ENCODE data around the gene ZNF616.

The ZNF616 gene

GRCh38 chr19:52139252-52140031 is at the start of gene ZNF616:
TSS of gene ZNF616 (minus strand) at chr19:52139938. CDS start at chr19:52130512, 9,426 bp downstream.
- DNase-seq: peak; percentile 54 to 97 (median 72)

DNA sequence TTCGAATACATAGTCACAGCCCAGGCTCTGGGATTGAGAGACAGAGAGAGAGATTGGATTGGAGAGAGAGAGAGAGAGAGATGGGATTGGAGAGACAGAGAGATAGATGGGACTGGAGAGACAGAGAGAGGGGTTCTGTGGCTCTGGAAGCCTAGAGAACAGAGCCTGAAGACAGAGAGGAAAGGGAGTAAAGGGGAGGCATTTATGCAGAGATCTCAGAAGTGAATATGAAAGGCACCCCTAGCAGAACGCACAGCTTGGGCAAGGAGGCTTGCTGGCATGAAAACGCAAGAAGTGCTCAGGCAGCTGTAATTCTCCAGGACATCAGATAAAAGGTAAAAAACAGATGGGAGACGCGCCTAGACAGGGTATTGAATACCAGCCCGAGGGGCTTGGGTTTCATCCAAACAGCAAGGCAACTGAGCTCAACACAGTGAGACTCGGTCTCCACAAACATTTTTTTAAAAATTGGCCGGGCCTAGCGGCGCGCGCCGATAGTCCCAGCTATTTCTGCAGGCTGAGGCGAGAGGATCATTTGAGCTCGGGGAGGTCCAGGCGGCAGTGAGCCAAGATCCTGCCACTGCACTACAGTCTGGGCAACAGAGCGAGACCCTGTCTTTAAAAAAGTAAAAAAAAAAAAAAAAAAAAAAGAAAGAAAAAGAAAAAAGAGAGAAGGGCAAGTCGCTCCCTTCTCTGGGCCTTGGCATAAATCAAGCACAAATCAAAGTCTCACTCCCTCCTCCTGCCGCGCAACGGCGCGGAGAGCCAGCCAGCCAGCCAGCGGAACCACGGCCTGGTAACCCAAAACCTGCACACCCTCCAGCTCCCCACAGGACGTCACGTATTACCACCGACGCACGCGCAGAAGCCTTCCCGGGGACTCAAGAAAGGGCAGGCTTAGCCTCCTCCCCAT is 49.3 kb upstream of the ZNF616 start:
- DNase-seq: peak in 1 of 6 experiments; percentile 97

DNA sequence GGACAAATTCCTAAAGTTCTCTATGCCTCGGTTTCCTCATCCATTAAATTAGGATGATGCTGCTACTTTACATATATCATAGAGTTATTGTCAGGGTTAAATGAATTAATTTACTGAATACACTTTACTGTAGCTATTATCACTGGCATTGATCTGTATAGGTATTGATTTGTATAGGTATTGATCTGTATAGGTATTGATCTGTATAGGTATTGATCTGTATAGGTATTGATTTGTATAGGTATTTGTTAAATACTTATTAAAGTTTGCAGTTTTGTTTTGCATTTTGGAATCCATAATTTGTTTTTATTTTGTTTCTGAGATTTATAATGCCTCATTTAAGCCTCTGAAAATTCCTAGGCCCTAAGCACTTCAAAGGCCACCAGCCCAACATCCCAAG is 47.7 kb upstream of the ZNF616 start:
- DNase-seq: no peak

DNA sequence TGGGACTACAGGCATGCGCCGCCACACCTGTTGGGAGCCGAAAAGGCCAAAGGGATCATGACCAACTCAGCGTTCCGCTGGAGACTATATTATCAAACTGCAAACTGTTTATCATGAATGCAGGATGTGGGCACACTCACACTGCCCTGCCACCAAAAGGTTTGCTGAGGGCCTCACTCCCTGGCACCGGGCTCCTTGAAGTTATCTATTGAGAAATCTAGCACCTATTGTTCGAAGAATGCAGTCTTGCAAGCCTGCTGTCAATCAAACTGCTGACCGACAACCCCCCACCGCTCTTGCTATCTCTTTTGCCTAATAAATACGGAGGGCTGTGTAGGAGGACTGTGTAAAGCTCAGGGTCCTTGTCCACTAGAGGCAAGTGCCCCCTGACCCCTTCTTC is 36.8 kb upstream of the ZNF616 start:
- no peak for DNase-seq

DNA sequence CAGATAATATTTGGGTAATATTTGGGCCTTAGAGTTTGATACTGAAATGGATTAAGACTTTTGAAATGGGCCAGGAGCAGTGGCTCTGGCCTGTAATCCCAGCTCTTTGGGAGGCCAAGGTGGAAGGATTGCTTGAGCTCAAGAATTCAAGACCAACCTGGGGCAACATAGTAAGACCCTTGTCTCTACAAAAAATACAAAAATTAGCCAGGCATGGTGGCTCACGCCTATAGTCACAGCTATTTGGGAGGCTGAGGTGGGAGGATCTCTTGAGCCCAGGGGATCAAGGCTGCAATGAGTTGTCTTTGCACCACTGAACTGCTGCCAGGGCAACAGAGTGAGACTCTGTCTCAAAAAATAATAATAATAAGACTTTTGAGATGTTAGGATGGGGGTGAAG is 32.6 kb upstream of the ZNF616 start:
- DNase-seq: no peak

GRCh38 chr19:52171321-52172169 is 31.8 kb upstream of the ZNF616 start, which contains the start of gene ZNF836:
TSS of gene ZNF836 (minus strand) at chr19:52171621. CDS start at chr19:52168072, 3,549 bp downstream.
- DNase-seq: peak; percentile 88 to 94 (median 92)

DNA sequence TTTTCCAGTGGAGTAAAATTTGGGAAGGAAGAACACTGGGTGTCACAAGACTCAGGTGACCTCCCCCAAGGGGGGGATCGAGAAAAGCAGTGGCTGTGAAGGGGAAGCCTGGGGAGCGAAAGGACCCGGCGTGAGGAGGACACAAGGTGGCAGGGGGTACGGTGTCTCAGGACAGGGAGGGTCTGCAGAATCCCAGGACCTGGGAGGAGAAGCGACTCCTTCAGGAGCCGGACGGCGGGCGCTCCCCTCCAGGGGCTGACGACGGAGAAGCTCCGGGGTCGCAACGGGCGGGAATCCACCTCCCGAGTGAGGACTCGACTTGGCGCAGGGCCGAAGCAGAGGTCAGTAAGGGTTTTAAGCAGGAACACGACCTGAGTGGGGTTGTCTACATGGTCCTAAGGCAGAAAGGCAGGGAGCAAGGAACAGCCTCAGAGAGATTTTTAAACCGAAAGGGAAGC is 31.2 kb upstream of the ZNF616 start:
- peak in 1 of 6 experiments; percentile 12 for DNase-seq

GRCh38 chr19:52170304-52170703 is 30.6 kb upstream of the ZNF616 start:
- peak in 2 of 6 experiments; percentile 5 to 17 for DNase-seq

DNA sequence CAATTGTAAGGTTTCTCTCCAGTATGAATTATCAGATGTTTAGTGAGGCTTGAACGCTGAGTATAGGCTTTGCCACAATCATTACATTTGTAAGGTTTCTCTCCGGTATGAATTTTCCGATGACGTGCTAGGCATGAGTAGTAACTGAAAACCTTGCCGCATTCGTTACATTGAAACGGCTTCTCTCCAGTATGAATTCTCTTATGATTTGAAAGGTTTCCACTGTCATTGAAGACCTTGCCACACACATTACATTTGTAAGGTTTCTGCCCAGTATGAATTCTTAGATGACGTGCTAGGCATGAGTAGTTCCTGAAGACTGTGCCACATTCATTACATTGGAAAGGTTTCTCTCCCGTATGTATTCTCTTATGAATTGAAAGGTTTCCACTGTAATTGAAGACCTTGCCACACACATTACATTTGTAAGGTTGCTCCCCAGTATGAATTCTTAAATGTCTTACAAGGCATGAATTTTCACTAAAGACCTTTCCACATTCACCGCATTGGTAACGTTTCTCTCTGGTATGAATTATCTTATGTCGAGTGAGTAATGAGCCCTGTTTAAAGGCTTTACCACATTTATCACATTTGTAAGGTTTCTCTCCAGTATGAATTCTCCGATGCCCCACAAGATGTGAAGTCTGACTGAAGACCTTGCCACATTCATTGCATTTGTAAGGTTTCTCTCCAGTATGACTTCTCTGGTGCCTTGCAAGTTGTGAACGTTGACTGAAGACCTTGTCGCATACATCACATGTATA is 16.0 kb upstream of the ZNF616 start:
- no peak for DNase-seq

GRCh38 chr19:52148256-52148655 is 8.5 kb upstream of the ZNF616 start:
- no peak for DNase-seq

DNA sequence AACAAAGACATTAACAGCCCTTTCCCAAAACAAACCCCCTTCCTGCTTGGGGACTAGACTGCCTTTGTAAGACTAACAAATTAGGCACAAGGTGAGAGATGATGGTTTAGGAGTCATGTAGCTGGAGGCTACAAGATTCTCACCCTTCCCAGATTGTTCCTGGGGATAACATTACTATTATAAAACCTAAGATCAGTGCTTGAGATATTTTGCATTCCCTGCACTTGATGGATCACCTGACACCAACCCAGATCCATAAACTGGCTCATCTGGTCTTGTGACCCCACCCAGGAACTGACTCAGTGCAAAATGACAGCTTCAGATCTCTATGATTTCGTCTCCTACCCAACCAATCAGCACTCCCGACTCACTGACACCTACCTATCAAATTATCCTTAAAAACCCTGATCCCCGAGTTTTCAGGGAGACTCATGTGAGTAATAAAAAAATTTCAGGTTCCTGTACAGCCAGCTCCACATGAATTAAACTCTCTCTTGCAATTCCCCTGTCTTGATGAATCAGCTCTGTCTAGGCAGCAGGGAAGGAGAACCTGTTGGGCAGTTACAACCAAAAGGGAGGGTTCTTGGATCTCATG is 2.4 kb upstream of the ZNF616 start:
- no peak for DNase-seq

DNA sequence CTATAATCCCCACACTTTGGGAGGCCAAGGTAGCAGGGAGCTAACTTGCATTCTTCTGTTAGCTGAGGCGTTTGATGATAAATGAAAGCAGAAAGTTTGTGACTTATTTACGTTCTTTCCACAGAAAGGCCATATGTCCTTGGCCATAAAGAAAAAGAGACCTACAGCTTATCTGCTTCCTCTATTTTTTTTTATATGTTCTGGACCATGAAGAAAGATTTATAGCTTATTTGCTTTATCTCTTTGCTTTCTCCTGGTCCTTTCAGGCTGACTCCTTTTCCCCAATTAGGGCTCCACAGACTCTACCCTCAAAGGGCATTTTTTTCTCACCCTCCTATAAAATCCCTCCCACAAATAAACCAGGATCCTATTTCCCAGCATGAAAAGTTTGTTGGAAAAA is 1.5 kb upstream of the ZNF616 start:
- no peak for DNase-seq

- DNase-seq: peak in 4 of 6 experiments; percentile 94 to 97 (median 97)
These were observed 433 bp upstream of the ZNF616 start for GRCh38 chr19:52140032-52140710.

GRCh38 chr19:52138983-52139251 is 821 bp downstream of the ZNF616 start:
- DNase-seq: peak in 1 of 6 experiments; percentile 51

DNA sequence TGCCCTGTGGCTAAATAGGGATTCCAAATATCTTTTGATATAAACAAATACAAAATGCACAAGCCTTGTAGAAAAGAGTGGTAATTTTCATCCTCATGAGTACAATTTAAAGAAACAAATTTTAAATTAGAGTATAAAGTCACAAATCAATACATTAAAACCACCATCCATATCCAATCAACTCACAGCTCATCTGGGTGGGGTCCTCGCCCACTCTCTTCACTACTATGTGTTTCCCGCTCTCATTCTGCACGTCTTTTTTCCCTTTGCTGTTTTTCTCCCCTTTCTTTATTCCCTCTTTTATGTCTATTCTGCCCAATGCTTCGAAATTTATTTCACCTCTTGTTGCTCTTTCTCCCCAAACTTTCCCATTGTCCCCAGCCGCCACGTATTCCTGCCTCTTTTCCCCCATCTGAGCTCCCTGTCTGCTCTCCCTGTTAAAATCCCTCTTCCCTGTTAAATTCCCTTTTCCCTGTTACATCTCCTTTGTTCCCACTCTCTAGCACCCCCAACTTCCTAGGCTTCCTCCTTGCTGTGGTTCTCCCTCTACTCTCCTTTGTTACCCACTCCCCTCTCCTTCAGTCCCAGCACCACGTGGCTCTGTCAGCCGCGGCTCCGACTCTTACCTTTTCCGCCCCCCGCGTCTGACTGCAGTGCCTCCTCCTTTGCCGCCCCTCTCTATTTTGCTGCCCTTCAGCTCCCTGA is 1.3 kb downstream of the ZNF616 start:
- no peak for DNase-seq

DNA sequence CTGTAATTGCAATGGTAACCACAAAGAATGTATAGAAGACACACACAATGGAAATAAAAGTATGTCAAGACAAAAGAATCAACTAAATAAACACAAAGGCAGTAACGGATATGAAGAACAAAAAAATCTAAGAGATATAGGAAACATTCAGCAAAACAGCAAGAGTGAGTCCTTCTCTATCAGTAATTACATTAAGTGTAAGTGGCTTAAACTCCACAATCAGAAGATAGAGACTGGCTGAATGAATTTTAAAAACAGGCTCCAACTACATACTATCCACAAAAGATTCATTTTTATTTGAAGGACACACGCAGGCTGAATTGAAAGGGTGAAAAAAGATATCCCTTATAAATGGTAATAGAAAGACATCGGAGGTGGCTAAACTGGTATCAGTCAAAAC is 19.5 kb downstream of the ZNF616 start:
- no peak for DNase-seq

GRCh38 chr19:52115526-52116053 is 24.1 kb downstream of the ZNF616 start:
- no peak for DNase-seq

DNA sequence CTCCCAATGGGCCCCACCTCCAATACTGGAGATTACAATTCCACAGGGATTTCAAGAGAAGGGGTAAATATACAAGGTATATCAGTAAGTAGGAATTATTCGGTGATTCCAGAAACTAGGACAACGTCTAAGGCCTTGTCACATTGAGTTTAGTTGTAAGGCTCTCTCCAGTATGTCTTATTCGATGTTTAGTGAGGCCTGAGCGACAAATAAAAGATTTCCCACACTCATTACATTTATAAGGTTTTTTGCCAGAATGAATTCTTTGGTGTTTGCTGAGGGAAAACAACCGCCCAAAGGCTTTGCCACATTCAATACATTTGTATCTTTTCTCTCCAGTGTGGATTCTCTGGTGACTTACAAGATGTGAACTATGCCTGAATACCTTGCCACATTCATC is 25.0 kb downstream of the ZNF616 start:
- DNase-seq: no peak

DNA sequence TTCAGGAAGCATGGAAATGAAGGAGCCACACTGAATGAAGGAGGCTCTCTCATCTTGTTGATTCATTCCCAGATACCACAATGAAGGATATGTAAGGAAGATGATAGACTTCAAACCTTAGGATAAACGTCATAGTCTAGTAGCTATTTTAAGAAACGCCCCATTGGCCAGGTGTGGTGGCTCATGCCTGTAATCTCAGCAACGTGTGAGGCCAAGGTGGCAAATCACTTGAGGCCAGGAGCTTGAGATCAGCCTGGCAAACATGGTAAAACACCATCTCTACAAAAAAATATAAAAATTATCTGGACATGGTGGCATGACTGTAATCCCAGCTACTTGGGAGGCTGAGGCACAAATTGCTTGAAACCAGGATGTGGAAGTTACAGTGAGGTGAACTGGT is 27.1 kb downstream of the ZNF616 start:
- DNase-seq: no peak

- no peak for DNase-seq
These were observed 29.0 kb downstream of the ZNF616 start for GRCh38 chr19:52110780-52111179.
